ENCODE measurements around the gene HRH2.
A peak's percentile ranks its signal among the peaks of the same experiment; 100 is the strongest.

Gene HRH2

DNA sequence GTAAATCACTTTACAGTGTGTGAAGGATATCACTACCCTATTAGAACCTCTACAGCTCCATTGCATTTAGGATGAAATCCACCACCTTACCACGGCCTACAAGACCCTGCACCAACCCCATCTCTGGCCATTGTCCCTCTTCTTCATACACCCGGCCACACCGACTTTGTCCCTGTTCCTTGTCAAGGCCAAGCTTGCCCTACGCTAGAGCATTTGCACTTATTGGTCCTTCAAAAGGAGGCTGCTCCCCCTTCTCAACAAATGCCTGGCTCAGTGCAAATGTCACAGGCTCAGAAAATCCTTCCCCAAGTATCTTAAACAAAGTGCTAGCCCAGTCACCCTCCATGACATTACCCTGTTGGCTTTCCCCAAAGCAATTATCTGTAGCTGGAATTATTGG lies 4.1 kb upstream of the HRH2 start:
- DNase-seq (ENCODE audit: low read depth in 2 of 2), result no peak
- TF ChIP-seq, protein P1, sequence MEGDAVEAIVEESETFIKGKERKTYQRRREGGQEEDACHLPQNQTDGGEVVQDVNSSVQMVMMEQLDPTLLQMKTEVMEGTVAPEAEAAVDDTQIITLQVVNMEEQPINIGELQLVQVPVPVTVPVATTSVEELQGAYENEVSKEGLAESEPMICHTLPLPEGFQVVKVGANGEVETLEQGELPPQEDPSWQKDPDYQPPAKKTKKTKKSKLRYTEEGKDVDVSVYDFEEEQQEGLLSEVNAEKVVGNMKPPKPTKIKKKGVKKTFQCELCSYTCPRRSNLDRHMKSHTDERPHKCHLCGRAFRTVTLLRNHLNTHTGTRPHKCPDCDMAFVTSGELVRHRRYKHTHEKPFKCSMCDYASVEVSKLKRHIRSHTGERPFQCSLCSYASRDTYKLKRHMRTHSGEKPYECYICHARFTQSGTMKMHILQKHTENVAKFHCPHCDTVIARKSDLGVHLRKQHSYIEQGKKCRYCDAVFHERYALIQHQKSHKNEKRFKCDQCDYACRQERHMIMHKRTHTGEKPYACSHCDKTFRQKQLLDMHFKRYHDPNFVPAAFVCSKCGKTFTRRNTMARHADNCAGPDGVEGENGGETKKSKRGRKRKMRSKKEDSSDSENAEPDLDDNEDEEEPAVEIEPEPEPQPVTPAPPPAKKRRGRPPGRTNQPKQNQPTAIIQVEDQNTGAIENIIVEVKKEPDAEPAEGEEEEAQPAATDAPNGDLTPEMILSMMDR (IDR thresholded peaks at IDR 0.05; ENCODE audit: low read depth, low read length), result no peak
- no peak overlapping the region for H3K4me3 ChIP-seq (replicated peaks in 1 of 2; ENCODE audit: low read depth in 2 of 2, low read length in 2 of 2)

DNA sequence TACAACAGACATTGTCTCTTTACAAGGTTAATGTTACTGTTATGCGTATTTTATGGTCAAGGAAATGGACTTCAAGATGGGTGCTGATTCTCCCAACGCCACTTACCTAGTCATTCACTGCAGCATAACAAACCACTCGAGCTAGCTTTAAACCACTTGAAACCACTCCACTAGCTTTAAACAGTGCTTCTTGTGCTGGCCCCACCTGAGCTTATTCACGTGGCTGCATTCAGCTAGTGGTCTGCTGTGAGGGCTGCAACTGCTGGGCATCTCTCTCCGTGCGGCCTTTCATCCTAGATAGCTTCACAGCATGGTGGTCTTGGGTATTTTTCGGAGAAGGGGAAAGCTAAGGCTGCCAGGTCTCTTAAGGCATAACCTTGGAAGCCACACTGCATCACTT lies 3.5 kb upstream of the HRH2 start:
- TF ChIP-seq, protein P1 (IDR thresholded peaks at IDR 0.05; ENCODE audit: low read depth, low read length), result no peak
- H3K4me3 ChIP-seq (replicated peaks in 1 of 2; ENCODE audit: low read depth in 2 of 2, low read length in 2 of 2), result no peak overlapping the region
- no peak for DNase-seq (ENCODE audit: low read depth in 2 of 2)

DNA sequence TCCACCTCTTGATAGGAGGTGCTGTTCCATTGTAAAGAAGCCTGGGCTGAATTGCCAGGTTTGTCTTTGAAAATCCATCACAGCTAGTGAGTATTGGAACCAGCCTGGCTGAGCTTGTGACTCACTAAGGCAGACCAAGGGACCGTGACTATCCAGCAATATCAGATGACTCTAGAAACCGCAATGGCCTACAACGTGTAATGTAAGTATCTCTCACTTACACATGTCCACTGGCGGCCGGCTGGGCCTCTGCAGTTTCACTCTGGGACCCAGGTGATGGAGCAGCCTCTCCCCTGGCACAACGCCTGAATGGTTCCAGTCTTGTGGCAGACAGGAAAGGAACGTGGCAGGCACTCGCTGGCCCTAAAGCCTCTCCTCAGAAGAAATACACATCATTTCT lies 3.1 kb upstream of the HRH2 start:
- no peak for DNase-seq (ENCODE audit: low read depth in 2 of 2)
- no peak overlapping the region for H3K4me3 ChIP-seq (replicated peaks in 1 of 2; ENCODE audit: low read depth in 2 of 2, low read length in 2 of 2)
- TF ChIP-seq, protein P1 (IDR thresholded peaks at IDR 0.05; ENCODE audit: low read depth, low read length), result no peak

DNA sequence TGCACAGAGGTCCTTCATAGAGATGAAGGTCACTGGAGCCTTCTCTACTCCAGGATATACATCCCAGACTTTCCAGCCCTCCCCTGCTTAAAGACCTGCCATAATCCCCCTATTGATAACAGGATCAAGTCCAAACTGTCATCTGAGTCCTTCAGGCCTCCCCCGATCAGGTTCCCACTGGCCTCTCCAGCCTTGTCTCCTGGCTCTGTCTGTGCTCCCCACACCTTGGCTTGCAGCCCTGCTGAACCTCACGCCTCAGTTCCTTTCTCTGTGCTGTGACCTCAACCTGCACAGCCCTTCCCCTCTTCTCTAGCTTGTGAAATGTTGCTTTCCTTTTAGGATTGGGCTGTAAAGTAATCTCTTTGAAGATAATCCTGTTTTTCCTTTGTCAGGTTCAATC lies 2.5 kb upstream of the HRH2 start:
- TF ChIP-seq, protein P1 (IDR thresholded peaks at IDR 0.05; ENCODE audit: low read depth, low read length), result no peak
- DNase-seq (ENCODE audit: low read depth in 2 of 2), result no peak
- no peak overlapping the region for H3K4me3 ChIP-seq (replicated peaks in 1 of 2; ENCODE audit: low read depth in 2 of 2, low read length in 2 of 2)

DNA sequence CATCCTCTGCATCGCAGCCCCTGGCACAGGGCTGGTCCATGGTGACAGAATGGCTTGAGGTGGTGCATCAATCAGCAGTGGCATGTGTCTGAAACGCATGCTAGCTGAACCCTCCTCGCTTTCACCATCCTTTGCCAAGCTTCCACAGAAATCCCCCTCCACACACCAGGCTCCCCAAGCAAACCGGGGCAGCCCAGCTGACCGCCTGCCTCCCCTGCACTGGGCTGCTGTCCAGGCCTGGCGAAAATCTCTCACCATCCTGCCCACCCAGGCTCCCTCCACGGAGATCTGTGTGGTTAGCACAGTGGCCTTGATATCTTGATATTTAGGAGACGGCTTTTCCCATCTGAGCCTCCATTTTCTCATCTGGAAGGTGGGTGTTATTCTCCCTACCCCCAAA lies 905 bp upstream of the HRH2 start:
- H3K4me3 ChIP-seq (replicated peaks in 1 of 2; ENCODE audit: low read depth in 2 of 2, low read length in 2 of 2), result no peak overlapping the region
- TF ChIP-seq, protein P1 (IDR thresholded peaks at IDR 0.05; ENCODE audit: low read depth, low read length), result no peak
- no peak for DNase-seq (ENCODE audit: low read depth in 2 of 2)

DNA sequence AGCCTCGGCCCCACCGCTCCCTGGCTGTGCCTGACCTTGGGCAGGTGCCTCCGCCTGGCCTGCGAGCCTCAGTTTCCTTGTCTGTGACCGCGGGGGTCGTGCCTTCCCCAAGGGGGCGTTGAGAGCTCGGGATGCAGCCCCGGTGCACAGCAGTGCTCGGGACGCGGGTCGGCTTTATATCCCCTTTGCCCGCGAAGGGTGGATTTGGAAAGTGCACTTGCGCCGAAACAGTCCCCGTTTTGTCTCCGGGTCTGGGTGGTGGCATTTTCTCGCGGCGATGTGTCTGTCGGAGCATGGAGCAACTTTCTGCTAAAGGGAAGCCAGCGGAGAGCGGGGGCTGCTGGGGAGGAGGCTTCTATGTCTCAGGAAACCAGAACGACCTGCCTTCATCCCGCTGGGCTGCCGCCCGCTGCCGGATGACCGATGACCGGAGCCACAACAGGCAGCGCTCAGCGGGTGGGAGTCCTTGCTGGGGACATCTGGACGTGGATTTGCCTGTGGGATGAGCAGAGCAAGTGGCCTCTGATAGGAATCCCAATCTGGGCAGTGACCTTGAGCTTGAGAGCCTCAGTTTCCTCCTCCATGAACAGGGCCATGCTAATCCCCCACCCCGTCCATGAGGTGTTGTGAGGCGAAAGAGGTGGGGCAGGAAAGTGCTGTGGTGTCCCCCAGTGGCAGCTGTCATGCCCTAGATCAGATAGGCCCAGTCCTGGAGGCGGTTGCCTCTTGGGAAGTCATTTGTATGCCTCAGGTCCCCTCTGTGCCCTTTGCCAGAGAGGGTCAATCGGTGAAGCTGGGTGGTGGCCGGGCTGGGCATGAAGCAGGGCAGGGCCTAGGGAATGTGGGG lies 651 bp downstream of the HRH2 start:
- DNase-seq (ENCODE audit: low read depth in 2 of 2), result no peak
- TF ChIP-seq, protein P1 (IDR thresholded peaks at IDR 0.05; ENCODE audit: low read depth, low read length), result no peak
- H3K4me3 ChIP-seq (replicated peaks in 1 of 2; ENCODE audit: low read depth in 2 of 2, low read length in 2 of 2), result peak overlapping the region in 1 of 2 donors; percentile 33
